Measurements from ENCODE around the gene SLC26A5.

SLC26A5 gene

DNA sequence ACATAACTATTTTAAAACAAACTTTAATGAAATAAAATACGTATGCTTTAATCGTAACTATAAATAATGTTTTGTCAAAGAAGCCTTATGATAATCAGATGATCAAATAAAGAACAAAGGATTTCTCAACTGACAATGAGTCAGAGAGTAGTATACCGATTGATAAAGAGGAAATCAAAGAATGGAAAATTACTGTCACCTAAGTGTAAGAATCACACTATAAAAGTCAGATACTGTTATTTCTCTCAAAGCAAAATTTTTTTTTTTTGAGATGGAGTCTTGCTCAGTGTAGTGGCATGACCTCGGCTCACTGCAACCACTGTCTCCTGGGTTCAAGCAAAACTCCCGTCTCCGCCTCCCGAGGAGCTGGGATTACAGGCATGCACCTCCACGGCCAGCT lies 120.3 kb downstream of the SLC26A5 start:
- no peak overlapping the region for H3K4me3 ChIP-seq
- H3K27ac ChIP-seq, result no peak overlapping the region
- no peak for DNase-seq (ENCODE audit: low spot score)
- TF ChIP-seq, protein P1, sequence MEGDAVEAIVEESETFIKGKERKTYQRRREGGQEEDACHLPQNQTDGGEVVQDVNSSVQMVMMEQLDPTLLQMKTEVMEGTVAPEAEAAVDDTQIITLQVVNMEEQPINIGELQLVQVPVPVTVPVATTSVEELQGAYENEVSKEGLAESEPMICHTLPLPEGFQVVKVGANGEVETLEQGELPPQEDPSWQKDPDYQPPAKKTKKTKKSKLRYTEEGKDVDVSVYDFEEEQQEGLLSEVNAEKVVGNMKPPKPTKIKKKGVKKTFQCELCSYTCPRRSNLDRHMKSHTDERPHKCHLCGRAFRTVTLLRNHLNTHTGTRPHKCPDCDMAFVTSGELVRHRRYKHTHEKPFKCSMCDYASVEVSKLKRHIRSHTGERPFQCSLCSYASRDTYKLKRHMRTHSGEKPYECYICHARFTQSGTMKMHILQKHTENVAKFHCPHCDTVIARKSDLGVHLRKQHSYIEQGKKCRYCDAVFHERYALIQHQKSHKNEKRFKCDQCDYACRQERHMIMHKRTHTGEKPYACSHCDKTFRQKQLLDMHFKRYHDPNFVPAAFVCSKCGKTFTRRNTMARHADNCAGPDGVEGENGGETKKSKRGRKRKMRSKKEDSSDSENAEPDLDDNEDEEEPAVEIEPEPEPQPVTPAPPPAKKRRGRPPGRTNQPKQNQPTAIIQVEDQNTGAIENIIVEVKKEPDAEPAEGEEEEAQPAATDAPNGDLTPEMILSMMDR (IDR thresholded peaks at IDR 0.05), result no peak
